Activated CD8-positive, alpha-beta T cell treated with anti-CD3 and anti-CD28 coated beads for 36 hours (primary cell): Measurements from ENCODE around the gene RSBN1. TPM values are rescaled to one million over a fixed set of nuclear protein-coding genes. Genes with fewer than 3 reads are reported as not detected.

Experiments used
- ATAC-seq: fragments of 200-7000 bp; cut with Tn5 transposase; one replicate; pipeline ENCODE4 v1.10.0; 2021; ENCODE audit warnings: mild to moderate bottlenecking, moderate library complexity
- CTCF ChIA-PET: fragments of 350-600 bp; sonication (Branson Sonifier 250); formaldehyde crosslinking; loops from one replicate; lab custom pipeline; 2021; ENCODE audit warnings: antibody characterized with exemption; lab: Charles Lee
- POLR2A ChIA-PET: fragments of 350-600 bp; sonication (Branson Sonifier 250); formaldehyde crosslinking; loops from one replicate; lab custom pipeline; 2021; ENCODE audit warnings: antibody characterized with exemption; lab: Charles Lee
- DNase-seq: peaks from one replicate; pipeline ENCODE4 v3.0.0-alpha.2; 2020
- H3K27ac Mint-ChIP-seq: one replicate; pipeline ENCODE4 v1.8.0; 2021; ENCODE audit warnings: mild to moderate bottlenecking, mixed read lengths
- H3K27me3 Mint-ChIP-seq: one replicate; pipeline ENCODE4 v1.8.0; 2021; ENCODE audit warnings: mixed read lengths
- H3K36me3 Mint-ChIP-seq: one replicate; pipeline ENCODE4 v1.8.0; 2021; ENCODE audit warnings: low read depth, mixed read lengths
- H3K4me1 Mint-ChIP-seq: one replicate; pipeline ENCODE4 v1.8.0; 2021; ENCODE audit warnings: low read depth, mixed read lengths
- H3K4me3 Mint-ChIP-seq: one replicate; pipeline ENCODE4 v1.8.0; 2021; ENCODE audit warnings: mild to moderate bottlenecking, moderate library complexity, mixed read lengths
- H3K9me3 Mint-ChIP-seq: one replicate; pipeline ENCODE4 v1.8.0; 2021; ENCODE audit warnings: mixed read lengths
- intact Hi-C: fragments of 100-400 bp; cut with micrococcal nuclease; formaldehyde crosslinking; loops from one replicate; pipeline ENCODE4 v1.10.0; 2022
- total RNA-seq, 2 experiments: library from RNA; stranded (reverse); gene quantifications; one replicate each; pipeline ENCODE4 v1.2.3, GENCODE V29; 2021
- TF ChIP-seq, protein P1 (sequence below): fragments of 200-600 bp; IDR thresholded peaks from one replicate; pipeline ENCODE4 v1.8.0; 2022; ENCODE audit warnings: antibody characterized with exemption, mild to moderate bottlenecking

The RSBN1 gene
- total RNA-seq, 2 experiments from 2014 or later: 25.6 to 28.3 TPM

DNA sequence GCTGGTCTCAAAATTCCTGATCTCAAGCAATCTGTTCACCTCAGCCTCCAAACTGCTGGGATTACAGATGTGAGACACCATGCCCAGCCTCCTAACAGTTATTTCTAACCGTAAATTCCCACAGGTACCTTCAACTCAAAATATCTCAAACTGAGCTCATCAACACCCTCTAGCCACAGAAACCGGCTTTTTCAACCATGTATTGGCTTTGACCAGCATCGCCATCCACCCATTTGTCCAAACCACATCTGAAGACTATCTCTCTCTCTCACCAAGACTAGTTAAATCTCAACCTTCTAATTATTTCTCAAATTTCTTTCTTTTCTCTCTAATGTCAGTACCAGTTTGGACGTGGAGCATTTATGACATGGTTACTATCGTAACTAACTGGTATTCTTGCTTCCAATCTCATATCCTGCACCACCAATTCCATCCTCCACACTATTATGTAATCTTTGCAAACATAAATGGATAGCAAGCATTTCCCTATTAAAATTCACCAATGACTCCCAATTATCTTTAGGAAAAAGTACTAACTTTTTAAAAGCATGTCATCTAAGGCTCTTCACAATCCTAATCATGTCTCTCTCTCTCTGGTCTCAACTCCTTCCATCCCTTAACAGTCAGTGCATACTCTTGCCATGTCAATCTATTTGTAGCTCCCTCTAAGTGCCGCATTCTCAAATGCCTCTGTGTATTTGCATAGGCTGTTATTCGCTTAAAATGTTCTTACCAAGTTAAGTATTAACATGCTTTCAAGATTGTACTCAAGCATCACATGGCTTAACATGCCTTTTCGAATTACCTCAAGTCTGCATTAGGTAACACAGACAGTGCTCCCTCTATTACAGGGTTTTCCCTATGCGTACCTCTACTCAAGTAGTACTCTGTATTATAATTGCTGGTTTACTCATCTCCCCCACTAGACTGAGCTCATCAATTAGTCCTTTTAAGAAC, 18.1 kb downstream of the RSBN1 start:
- Mint-ChIP-seq H3K36me3 (peaks cover 58% of the 10 kb centered on the region), H3K27me3 (no peaks in the 10 kb centered on the region), H3K27ac (peak overlapping the region; percentile 55), H3K4me1 (peaks cover 71% of the 10 kb centered on the region), H3K9me3 (no peaks in the 10 kb centered on the region), H3K4me3 (no peak overlapping the region)
- TF ChIP-seq, protein P1, sequence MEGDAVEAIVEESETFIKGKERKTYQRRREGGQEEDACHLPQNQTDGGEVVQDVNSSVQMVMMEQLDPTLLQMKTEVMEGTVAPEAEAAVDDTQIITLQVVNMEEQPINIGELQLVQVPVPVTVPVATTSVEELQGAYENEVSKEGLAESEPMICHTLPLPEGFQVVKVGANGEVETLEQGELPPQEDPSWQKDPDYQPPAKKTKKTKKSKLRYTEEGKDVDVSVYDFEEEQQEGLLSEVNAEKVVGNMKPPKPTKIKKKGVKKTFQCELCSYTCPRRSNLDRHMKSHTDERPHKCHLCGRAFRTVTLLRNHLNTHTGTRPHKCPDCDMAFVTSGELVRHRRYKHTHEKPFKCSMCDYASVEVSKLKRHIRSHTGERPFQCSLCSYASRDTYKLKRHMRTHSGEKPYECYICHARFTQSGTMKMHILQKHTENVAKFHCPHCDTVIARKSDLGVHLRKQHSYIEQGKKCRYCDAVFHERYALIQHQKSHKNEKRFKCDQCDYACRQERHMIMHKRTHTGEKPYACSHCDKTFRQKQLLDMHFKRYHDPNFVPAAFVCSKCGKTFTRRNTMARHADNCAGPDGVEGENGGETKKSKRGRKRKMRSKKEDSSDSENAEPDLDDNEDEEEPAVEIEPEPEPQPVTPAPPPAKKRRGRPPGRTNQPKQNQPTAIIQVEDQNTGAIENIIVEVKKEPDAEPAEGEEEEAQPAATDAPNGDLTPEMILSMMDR: no peak
- ATAC-seq: no peak
- ChIA-PET CTCF (no interaction called here), POLR2A (interaction anchor here (2.8 kb wide), 1 partner anchor 10 kb away, joined by 7 read pairs; no protein-coding TSS in a partner anchor)
- no peak for DNase-seq
- intact Hi-C loops: no loop called here

GRCh38 chr1:113792986-113793385, 19.3 kb downstream of the RSBN1 start:
- POLR2A ChIA-PET: interaction anchor here (0.8 to 2.8 kb wide), 4 partner anchors 8 to 112 kb away, joined by 3 to 7 read pairs (median 4); partner anchors contain the start of genes DCLRE1B and PHTF1
- CTCF ChIA-PET: interaction anchor here (0.6 to 2.6 kb wide), 3 partner anchors 12 to 81 kb away, joined by 3 to 10 read pairs (median 3); no protein-coding TSS in a partner anchor
- Mint-ChIP-seq H3K27ac (peak overlapping the region; percentile 55), H3K27me3 (no peaks in the 10 kb centered on the region), H3K4me1 (peaks cover 71% of the 10 kb centered on the region), H3K4me3 (no peak overlapping the region), H3K9me3 (peaks cover under 1% of the 10 kb centered on the region), H3K36me3 (peaks cover 61% of the 10 kb centered on the region)
- peak; percentile 27 for ATAC-seq
- no peak for DNase-seq
- intact Hi-C loops: no loop called here
- TF ChIP-seq, protein P1: no peak

DNA sequence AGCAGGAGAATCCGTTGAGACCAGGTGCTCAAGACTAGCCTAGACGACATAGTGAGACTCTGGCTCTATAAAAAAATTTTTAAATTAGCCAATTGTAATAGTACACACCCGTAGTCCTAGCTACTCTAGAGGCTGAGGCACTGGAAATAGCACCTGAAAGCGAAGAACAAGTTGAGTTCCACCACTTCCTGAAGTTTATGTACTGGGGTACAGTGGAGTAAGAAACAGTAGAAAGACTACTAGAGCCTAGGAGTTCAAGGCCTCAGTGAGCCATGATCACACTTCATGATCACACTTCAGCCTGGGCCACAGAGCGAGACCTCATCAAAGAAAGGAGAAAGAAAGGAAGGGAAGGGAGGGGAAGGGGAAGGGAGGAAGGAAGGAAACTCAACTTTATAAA, 19.8 kb downstream of the RSBN1 start:
- no peak overlapping the region for H3K4me3 Mint-ChIP-seq
- CTCF ChIA-PET: interaction anchor here (0.6 to 2.6 kb wide), 3 partner anchors 11 to 82 kb away, joined by 3 to 10 read pairs (median 3); no protein-coding TSS in a partner anchor
- peak overlapping the region; percentile 93 for H3K27ac Mint-ChIP-seq
- DNase-seq (no peak), ATAC-seq (peak; percentile 78)
- POLR2A ChIA-PET: interaction anchor here (0.8 to 2.8 kb wide), 4 partner anchors 8 to 113 kb away, joined by 3 to 7 read pairs (median 4); partner anchors contain the start of genes DCLRE1B and PHTF1
- peaks cover 71% of the 10 kb centered on the region for H3K4me1 Mint-ChIP-seq
- H3K36me3 Mint-ChIP-seq: peaks cover 56% of the 10 kb centered on the region
- TF ChIP-seq, protein P1: no peak
- intact Hi-C loops: no loop called here
- peaks cover 2% of the 10 kb centered on the region for H3K9me3 Mint-ChIP-seq
- H3K27me3 Mint-ChIP-seq: no peaks in the 10 kb centered on the region

DNA sequence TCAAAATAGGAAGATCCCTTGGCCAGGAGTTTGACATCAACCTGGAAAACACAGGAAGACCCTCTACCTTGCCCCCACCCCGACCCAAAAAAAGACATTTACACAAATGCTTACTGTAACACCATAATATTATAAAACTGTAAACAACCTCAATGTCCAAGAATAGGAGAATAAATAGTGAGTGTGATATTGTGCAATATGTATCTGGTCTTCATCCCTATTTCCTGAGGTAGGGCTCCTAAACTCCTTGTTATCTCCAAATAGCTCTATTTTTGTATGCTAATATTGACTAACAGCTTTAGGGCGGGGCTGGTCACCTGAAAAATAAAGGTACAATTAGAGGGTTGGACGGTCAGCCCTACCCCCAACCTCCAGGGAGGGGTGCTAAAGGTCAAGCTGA, 23.5 kb downstream of the RSBN1 start:
- peaks cover 71% of the 10 kb centered on the region for H3K4me1 Mint-ChIP-seq
- no peaks in the 10 kb centered on the region for H3K27me3 Mint-ChIP-seq
- H3K36me3 Mint-ChIP-seq: peaks cover 28% of the 10 kb centered on the region
- intact Hi-C loops: no loop called here
- H3K27ac Mint-ChIP-seq: no peak overlapping the region
- no peak overlapping the region for H3K4me3 Mint-ChIP-seq
- POLR2A ChIA-PET: interaction anchor here (0.6 to 2.2 kb wide), 3 partner anchors 12 to 30 kb away, joined by 3 to 5 read pairs (median 3); no protein-coding TSS in a partner anchor
- H3K9me3 Mint-ChIP-seq: peaks cover 2% of the 10 kb centered on the region
- ATAC-seq (no peak), DNase-seq (no peak)
- TF ChIP-seq, protein P1: no peak
- CTCF ChIA-PET: interaction anchor here (1.4 kb wide), 1 partner anchor 10 kb away, joined by 3 read pairs; no protein-coding TSS in a partner anchor
